ENCODE data around the gene TMSB10.
"Not testable (repeated sequence)": the region's sequence is repeated elsewhere in the genome, so short reads cannot be mapped to it uniquely, and the experiment has no call there.

Gene TMSB10

DNA sequence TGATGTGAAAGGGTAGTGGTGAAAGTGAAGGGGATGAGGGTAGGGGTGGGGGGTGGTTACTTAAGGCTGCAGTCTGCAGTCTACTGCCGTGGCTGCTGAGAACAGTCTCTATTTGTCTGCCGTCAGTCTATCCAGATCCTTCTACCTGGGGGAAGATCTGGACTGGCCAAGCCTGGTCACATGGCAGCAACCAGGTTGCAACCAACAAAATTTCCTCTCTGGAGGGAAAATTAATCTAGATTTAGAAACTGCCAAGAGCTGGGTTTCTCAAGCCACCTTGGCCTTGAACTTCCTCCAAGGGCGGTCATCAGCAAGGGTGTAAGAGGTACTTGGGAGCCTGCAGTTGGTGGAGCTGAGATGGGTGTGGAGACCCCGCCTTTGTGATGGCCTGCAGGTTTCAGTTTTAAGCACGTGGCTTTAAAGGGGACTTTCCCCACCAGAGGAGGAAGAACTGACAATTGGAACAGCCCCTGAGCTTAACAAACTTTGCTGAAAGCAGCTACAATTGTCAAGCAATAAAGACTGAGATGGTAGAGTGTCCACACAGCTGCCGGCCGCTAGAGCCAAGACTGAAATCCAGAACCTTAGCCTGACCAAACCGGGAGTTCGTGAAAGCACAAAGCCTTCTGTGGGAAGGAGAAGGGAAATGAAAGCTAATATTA lies 34.1 kb downstream of the TMSB10 start:
- no peak for DNase-seq (ENCODE audit: low read depth, low spot score)

DNA sequence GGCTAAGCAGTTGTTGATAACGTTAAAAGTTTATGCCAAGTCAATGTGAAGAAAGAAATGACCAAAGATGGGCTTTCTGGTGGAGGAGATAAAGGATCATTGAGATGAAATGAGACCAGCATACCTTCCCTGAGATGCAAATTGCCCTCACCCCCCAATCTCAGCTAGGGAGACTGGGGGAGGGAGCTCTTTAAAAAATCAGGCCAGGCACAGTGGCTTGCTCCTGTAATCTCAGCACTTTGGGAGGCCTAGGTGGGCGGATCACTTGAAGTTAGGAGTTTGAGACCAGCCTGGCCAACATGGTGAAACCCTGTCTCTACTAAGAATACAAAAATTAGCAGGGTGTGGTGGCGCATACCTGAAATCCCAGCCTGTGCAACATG lies 34.6 kb downstream of the TMSB10 start:
- no peak for DNase-seq (ENCODE audit: low read depth, low spot score)

- no peak for DNase-seq (ENCODE audit: low read depth, low spot score)
Observed at GRCh38 chr2:84940831-84941412, 35.5 kb downstream of the TMSB10 start.

DNA sequence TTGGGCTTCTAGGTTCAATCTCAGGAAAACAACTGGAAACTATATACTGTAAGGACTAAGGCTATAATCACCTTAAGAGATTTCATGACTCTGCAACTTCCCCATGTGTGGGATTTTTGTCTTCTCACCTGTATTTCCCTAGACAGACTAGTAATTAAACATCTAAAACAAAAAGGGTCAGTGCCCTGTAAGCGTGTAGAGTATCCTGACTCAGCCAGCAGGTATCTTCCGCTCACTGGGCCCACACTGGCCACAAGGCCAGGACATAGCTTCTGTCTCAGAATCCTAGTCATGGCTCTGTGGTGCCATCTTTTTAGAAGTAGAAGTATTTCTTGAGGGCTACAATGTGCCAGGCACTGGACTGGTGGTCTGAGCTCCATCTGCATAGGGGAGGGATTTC lies 36.7 kb downstream of the TMSB10 start:
- no peak for DNase-seq (ENCODE audit: low read depth, low spot score)

- no peak for DNase-seq (ENCODE audit: low read depth, low spot score)
Observed at GRCh38 chr2:84942964-84943421, 37.5 kb downstream of the TMSB10 start.

DNA sequence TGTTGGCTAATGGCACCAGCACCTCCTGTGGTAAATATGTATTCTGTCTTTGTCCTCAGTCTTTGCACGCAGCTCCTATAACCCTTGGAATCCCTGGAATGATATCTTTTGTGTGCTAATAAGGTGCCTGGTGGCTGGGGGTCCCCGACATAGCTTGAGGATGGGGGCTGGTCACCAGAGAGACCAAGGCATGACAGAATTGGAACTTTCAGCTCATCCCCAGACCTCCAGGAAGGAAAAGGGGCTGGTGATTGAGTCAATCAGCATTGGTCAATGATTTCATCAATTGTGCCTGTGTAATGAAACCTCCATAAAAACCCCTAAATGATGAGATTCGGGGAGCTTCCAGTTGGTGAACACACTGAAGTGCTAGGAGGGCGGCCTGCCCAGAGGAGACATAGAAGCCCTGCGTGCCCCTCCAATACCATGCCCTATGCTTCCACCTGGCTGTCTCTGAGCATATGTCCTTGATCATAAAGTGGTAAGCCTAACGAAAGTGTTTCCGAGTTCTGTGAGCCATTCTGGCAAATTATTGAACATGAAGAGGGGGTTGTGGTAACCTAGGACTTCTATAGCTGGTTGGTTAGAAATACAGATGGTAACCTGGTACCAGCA lies 38.9 kb downstream of the TMSB10 start:
- no peak for DNase-seq (ENCODE audit: low read depth, low spot score)

- DNase-seq (ENCODE audit: low read depth, low spot score), result not testable (repeated sequence)
Observed at GRCh38 chr2:84945838-84946203, 40.4 kb downstream of the TMSB10 start.

GRCh38 chr2:84946204-84947009 lies 41.0 kb downstream of the TMSB10 start:
- no peak for DNase-seq (ENCODE audit: low read depth, low spot score)

GRCh38 chr2:84947010-84947593 lies 41.6 kb downstream of the TMSB10 start:
- DNase-seq (ENCODE audit: low read depth, low spot score), result no peak

- no peak for DNase-seq (ENCODE audit: low read depth, low spot score)
Observed at GRCh38 chr2:84953535-84953934, 48.1 kb downstream of the TMSB10 start.

DNA sequence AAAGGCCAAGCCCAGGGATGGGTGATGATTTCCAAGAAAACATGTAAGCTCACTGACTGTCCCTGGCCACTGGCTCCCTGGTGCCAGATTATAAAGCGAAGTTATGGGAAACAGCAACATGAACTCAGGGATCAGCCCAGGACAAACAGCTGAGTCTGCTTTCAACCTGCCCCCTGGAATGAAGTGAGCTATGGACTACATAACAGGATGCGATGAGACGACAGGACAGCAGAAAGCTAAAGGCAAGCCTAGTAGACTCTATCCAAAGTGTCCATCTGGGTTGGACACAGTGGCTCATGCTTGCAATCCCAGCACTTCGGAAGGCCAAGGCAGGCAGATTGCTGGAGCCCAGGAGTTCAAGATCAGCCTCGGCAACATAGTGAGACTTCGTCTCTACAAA lies 48.9 kb downstream of the TMSB10 start:
- DNase-seq (ENCODE audit: low read depth, low spot score), result no peak

All from iPS DF 19.7 (cell line).